Measurements from ENCODE around the gene ANKRD53.

Gene ANKRD53

GRCh38 chr2:70965506-70965905, 12.9 kb upstream of the ANKRD53 start:
- DNase-seq (ENCODE audit: low spot score), result no peak

- DNase-seq (ENCODE audit: low spot score), result no peak
Measured at GRCh38 chr2:70966681-70967080, 11.7 kb upstream of the ANKRD53 start.

- DNase-seq (ENCODE audit: low spot score), result no peak
Measured at GRCh38 chr2:70967189-70967588, 11.2 kb upstream of the ANKRD53 start.

- DNase-seq (ENCODE audit: low spot score), result no peak
Measured at GRCh38 chr2:70974592-70974991, 3.8 kb upstream of the ANKRD53 start.

GRCh38 chr2:70975237-70975636, 3.2 kb upstream of the ANKRD53 start:
- no peak for DNase-seq (ENCODE audit: low spot score)

GRCh38 chr2:70977605-70978205, 725 bp upstream of the ANKRD53 start:
- DNase-seq (ENCODE audit: low spot score), result peak; percentile 42

GRCh38 chr2:70979180-70979488, 704 bp downstream of the ANKRD53 start:
- no peak for DNase-seq (ENCODE audit: low spot score)

GRCh38 chr2:70979626-70980025, 1.2 kb downstream of the ANKRD53 start:
- DNase-seq (ENCODE audit: low spot score), result no peak

- no peak for DNase-seq (ENCODE audit: low spot score)
Measured at GRCh38 chr2:70981421-70981820, 3.0 kb downstream of the ANKRD53 start.

GRCh38 chr2:70981866-70982810, 3.7 kb downstream of the ANKRD53 start:
- no peak for DNase-seq (ENCODE audit: low spot score)

GRCh38 chr2:70982971-70983370, 4.5 kb downstream of the ANKRD53 start:
- DNase-seq (ENCODE audit: low spot score), result no peak

GRCh38 chr2:70983506-70984227, 5.2 kb downstream of the ANKRD53 start:
- no peak for DNase-seq (ENCODE audit: low spot score)

GRCh38 chr2:70984228-70984575, 5.8 kb downstream of the ANKRD53 start:
- no peak for DNase-seq (ENCODE audit: low spot score)

GRCh38 chr2:70984576-70985282, 6.3 kb downstream of the ANKRD53 start:
- peak; percentile 46 for DNase-seq (ENCODE audit: low spot score)

GRCh38 chr2:70985283-70985688, 6.9 kb downstream of the ANKRD53 start:
- DNase-seq (ENCODE audit: low spot score), result no peak

GRCh38 chr2:70985956-70986355, 7.5 kb downstream of the ANKRD53 start:
- DNase-seq (ENCODE audit: low spot score), result no peak

- no peak for DNase-seq (ENCODE audit: low spot score)
Measured at GRCh38 chr2:70986499-70987189, 8.2 kb downstream of the ANKRD53 start.

GRCh38 chr2:70987386-70987785, 9.0 kb downstream of the ANKRD53 start:
- no peak for DNase-seq (ENCODE audit: low spot score)

- no peak for DNase-seq (ENCODE audit: low spot score)
Measured at GRCh38 chr2:70988151-70988550, 9.7 kb downstream of the ANKRD53 start.

- DNase-seq (ENCODE audit: low spot score), result no peak
Measured at GRCh38 chr2:70988726-70989648, 10.6 kb downstream of the ANKRD53 start.

GRCh38 chr2:70990216-70990615, 11.8 kb downstream of the ANKRD53 start:
- DNase-seq (ENCODE audit: low spot score), result no peak

All from kidney capillary endothelial cell (primary cell).